ENCODE data around the gene GTPBP1.

The GTPBP1 gene

GRCh38 chr22:38704654-38705234 lies 1.0 kb upstream of the GTPBP1 start:
- DNase-seq, result no peak

GRCh38 chr22:38706101-38706900 lies 557 bp downstream of the GTPBP1 start:
- peak; percentile 35 for DNase-seq

- no peak for DNase-seq
These were observed 1.1 kb downstream of the GTPBP1 start for GRCh38 chr22:38706901-38707195.

- DNase-seq, result no peak
These were observed 1.6 kb downstream of the GTPBP1 start for GRCh38 chr22:38707346-38707745.

- no peak for DNase-seq
These were observed 2.2 kb downstream of the GTPBP1 start for GRCh38 chr22:38707984-38708383.

- DNase-seq, result no peak
These were observed 3.6 kb downstream of the GTPBP1 start for GRCh38 chr22:38709306-38709705.

GRCh38 chr22:38710351-38710750 lies 4.6 kb downstream of the GTPBP1 start:
- DNase-seq, result no peak

- DNase-seq, result no peak
These were observed 5.1 kb downstream of the GTPBP1 start for GRCh38 chr22:38710866-38711265.

- no peak for DNase-seq
These were observed 6.9 kb downstream of the GTPBP1 start for GRCh38 chr22:38712486-38713207.

GRCh38 chr22:38713921-38714320 lies 8.2 kb downstream of the GTPBP1 start:
- no peak for DNase-seq

- no peak for DNase-seq
These were observed 9.5 kb downstream of the GTPBP1 start for GRCh38 chr22:38715176-38715764.

- DNase-seq, result no peak
These were observed 10.1 kb downstream of the GTPBP1 start for GRCh38 chr22:38715852-38716251.

GRCh38 chr22:38716271-38716670 lies 10.5 kb downstream of the GTPBP1 start:
- DNase-seq, result no peak

- no peak for DNase-seq
These were observed 11.1 kb downstream of the GTPBP1 start for GRCh38 chr22:38716826-38717225.

GRCh38 chr22:38717244-38717643 lies 11.5 kb downstream of the GTPBP1 start:
- DNase-seq, result no peak

GRCh38 chr22:38718414-38718813 lies 12.7 kb downstream of the GTPBP1 start:
- peak; percentile 85 for DNase-seq

- DNase-seq, result no peak
These were observed 13.5 kb downstream of the GTPBP1 start for GRCh38 chr22:38719196-38719595.

GRCh38 chr22:38720350-38720749 lies 14.6 kb downstream of the GTPBP1 start:
- no peak for DNase-seq

- DNase-seq, result no peak
These were observed 15.8 kb downstream of the GTPBP1 start for GRCh38 chr22:38721551-38721950.

- no peak for DNase-seq
These were observed 18.4 kb downstream of the GTPBP1 start for GRCh38 chr22:38724176-38724575.

- DNase-seq, result peak; percentile 49
These were observed 19.3 kb downstream of the GTPBP1 start for GRCh38 chr22:38724926-38725571.

GRCh38 chr22:38725900-38726655 lies 20.3 kb downstream of the GTPBP1 start:
- no peak for DNase-seq

All from fibroblast of skin of back (primary cell).